ENCODE data around the gene HS6ST3. TPM values are rescaled to one million over a fixed set of nuclear protein-coding genes. Genes with fewer than 3 reads are reported as not detected.

HS6ST3 gene
- total and polyA plus RNA-seq, 2 experiments from 2014 or later: 0.11 TPM; not detected in 1

DNA sequence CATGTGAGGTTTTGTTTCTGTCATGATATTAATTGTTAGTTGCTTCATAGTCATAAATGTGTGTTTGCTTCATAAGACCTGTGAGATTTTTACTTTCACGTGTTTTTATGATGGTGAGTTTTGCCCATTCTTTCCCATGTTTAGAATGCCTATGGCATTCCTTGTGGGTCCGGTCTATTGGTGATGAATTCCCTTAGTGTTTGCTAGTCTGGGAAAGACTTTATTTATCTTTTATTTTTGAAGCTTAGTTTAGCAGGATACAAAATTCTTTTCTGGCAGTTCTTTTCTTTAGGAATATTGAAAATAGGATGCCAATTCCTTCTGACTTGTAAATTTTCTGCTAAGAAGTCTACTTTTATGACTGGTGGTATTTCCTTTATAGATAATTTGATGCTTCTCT lies 571.7 kb downstream of the HS6ST3 start:
- no peaks in the 10 kb centered on the region for H3K4me1 ChIP-seq (ENCODE audit: insufficient read depth)
- no peak overlapping the region for H2AFZ ChIP-seq
- no peak for DNase-seq
- in situ Hi-C loops (cut with MboI): no loop called here
- H3K36me3 ChIP-seq (ENCODE audit: low read depth): no peaks in the 10 kb centered on the region
- no peaks in the 10 kb centered on the region for H3F3A ChIP-seq (ENCODE audit: insufficient read depth)
- H3K9me2 ChIP-seq (ENCODE audit: insufficient read depth): no peaks in the 10 kb centered on the region
- no peak overlapping the region for H3K27ac ChIP-seq
- TF ChIP-seq EZH2phosphoT487 (IDR thresholded peaks at IDR 0.05; ENCODE audit: insufficient read depth, low read depth) (no peak), EZH2 (IDR thresholded peaks at IDR 0.05; ENCODE audit: insufficient read depth, poor library complexity, severe bottlenecking) (no peak)
- H3K4me3 ChIP-seq: no peak overlapping the region
- H3K9me3 ChIP-seq (ENCODE audit: low read depth): no peaks in the 10 kb centered on the region
- H3K9ac ChIP-seq: no peak overlapping the region
- H3K27me3 ChIP-seq (replicated peaks; ENCODE audit: insufficient read depth): no peaks in the 10 kb centered on the region
- no peaks in the 10 kb centered on the region for H4K20me1 ChIP-seq (ENCODE audit: insufficient read depth)
- 62 to 70% methylated on average over 2 of the region's 2 CpGs for WGBS, 2 experiments (ENCODE audit: low coverage in 1 of 2, low lambda C conversion rate in 2 of 2, missing lambda C conversion rate in 2 of 2)
- H3K4me2 ChIP-seq (ENCODE audit: unreplicated experiment): no peak overlapping the region
- H3K79me2 ChIP-seq (ENCODE audit: insufficient read depth): no peaks in the 10 kb centered on the region

DNA sequence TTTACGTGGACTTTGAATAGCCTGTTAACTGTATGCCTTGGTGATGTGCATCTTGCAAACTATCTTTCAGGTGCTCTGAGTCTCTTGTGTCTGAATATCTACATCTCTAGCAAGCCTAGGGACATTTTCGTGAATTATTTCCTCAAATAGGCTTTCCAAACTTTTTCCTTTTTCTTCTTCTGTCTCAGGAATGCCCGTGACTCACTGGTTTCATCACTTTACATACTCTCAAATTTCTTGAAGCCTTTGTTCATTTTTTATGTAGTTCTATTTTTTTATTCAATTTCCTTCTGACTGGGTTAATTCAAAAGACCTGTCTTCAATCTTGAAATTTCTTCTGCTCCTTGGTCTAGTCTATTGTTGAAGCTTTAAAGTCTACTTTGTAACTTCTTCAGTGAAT lies 572.1 kb downstream of the HS6ST3 start:
- Histone ChIP-seq H3K27ac (no peak overlapping the region), H2AFZ (no peak overlapping the region), H3K27me3 (replicated peaks; ENCODE audit: insufficient read depth) (no peaks in the 10 kb centered on the region), H3K79me2 (ENCODE audit: insufficient read depth) (no peaks in the 10 kb centered on the region), H3K4me2 (ENCODE audit: unreplicated experiment) (no peak overlapping the region), H3K36me3 (ENCODE audit: low read depth) (no peaks in the 10 kb centered on the region), H4K20me1 (ENCODE audit: insufficient read depth) (no peaks in the 10 kb centered on the region), H3K9me2 (ENCODE audit: insufficient read depth) (no peaks in the 10 kb centered on the region), H3K4me3 (no peak overlapping the region), H3K4me1 (ENCODE audit: insufficient read depth) (no peaks in the 10 kb centered on the region), H3K9ac (no peak overlapping the region), H3F3A (ENCODE audit: insufficient read depth) (no peaks in the 10 kb centered on the region), H3K9me3 (ENCODE audit: low read depth) (no peaks in the 10 kb centered on the region)
- WGBS, 2 experiments (ENCODE audit: low coverage in 1 of 2, low lambda C conversion rate in 2 of 2, missing lambda C conversion rate in 2 of 2): 49 to 64% methylated on average over 3 of the region's 3 CpGs
- in situ Hi-C loops (cut with MboI): no loop called here
- peak; percentile 8 for DNase-seq
- TF ChIP-seq EZH2phosphoT487 (IDR thresholded peaks at IDR 0.05; ENCODE audit: insufficient read depth, low read depth): no peak
- TF ChIP-seq EZH2 (IDR thresholded peaks at IDR 0.05; ENCODE audit: insufficient read depth, poor library complexity, severe bottlenecking): no peak

DNA sequence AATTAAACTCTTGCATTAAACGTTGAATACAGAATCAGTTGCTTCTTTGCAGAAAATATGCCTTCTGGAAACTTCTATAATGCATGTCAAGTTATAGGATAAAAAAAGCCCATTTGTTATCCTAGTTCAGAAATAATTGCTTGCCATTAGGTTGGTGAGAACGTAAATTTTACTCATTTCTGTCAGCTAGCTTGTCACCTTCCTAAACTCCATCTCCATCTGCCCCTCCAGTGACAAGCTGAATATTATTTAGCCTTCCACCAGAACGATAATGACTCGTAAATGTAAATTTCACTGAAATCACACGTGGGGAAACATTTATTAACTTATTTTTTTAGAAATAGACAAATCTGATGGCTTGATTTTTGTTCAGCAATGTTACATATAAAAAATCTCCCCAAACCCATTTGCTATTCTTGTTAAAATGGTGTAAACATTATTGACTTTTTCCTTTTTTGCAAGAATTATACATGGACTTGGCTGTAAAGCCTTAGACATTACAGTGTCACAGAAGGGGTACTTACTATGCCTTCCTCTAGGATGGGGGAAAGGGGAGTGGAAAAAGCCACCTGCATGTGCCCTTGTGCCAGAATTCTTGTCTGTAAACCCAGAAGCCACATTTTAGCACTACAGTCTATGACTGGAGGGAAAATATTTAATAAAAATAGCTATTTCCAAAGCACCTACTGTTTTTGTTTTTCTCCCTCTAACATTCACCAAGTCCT lies 577.5 kb downstream of the HS6ST3 start:
- Histone ChIP-seq H2AFZ (no peak overlapping the region), H4K20me1 (ENCODE audit: insufficient read depth) (no peaks in the 10 kb centered on the region), H3F3A (ENCODE audit: insufficient read depth) (no peaks in the 10 kb centered on the region), H3K79me2 (ENCODE audit: insufficient read depth) (no peaks in the 10 kb centered on the region), H3K4me3 (no peak overlapping the region), H3K27me3 (replicated peaks; ENCODE audit: insufficient read depth) (no peaks in the 10 kb centered on the region), H3K9me3 (ENCODE audit: low read depth) (no peaks in the 10 kb centered on the region), H3K27ac (no peak overlapping the region), H3K4me2 (ENCODE audit: unreplicated experiment) (no peak overlapping the region), H3K9me2 (ENCODE audit: insufficient read depth) (no peaks in the 10 kb centered on the region), H3K36me3 (ENCODE audit: low read depth) (no peaks in the 10 kb centered on the region), H3K9ac (no peak overlapping the region), H3K4me1 (ENCODE audit: insufficient read depth) (peaks cover 7% of the 10 kb centered on the region; the same call in 1 of the 2 replicates)
- no peak for DNase-seq
- WGBS, 2 experiments (ENCODE audit: low coverage in 1 of 2, low lambda C conversion rate in 2 of 2, missing lambda C conversion rate in 2 of 2): 39% methylated on average over 5 of the region's 5 CpGs
- TF ChIP-seq EZH2phosphoT487 (IDR thresholded peaks at IDR 0.05; ENCODE audit: insufficient read depth, low read depth) (no peak), EZH2 (IDR thresholded peaks at IDR 0.05; ENCODE audit: insufficient read depth, poor library complexity, severe bottlenecking) (no peak)
- in situ Hi-C loops (cut with MboI): no loop called here

DNA sequence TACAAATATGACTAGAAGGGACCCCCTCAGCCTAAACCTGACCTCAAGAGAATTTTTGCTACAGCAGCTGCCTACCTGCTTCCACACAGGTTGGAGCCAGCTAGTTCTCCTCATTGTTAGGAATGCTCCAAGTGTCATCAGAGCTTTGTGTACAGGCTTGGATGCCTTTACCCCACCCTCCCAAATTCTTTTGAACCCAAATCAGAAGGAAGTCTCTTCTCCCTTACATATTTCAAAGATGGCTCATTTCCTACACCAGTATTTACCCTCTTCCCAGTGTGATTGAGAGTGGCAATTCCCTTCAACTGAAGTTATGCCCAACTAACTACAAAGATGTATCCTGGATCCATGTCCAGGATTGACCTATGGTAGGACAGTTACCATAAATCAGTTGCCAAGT lies 581.2 kb downstream of the HS6ST3 start:
- peak; percentile 2 for DNase-seq
- Histone ChIP-seq H4K20me1 (ENCODE audit: insufficient read depth) (no peaks in the 10 kb centered on the region; the same call in 1 of the 2 replicates), H2AFZ (no peak overlapping the region), H3K9me3 (ENCODE audit: low read depth) (no peaks in the 10 kb centered on the region), H3K27ac (no peak overlapping the region), H3F3A (ENCODE audit: insufficient read depth) (no peaks in the 10 kb centered on the region), H3K4me1 (ENCODE audit: insufficient read depth) (peaks cover 7% of the 10 kb centered on the region; the same call in 1 of the 2 replicates), H3K4me2 (ENCODE audit: unreplicated experiment) (no peak overlapping the region), H3K79me2 (ENCODE audit: insufficient read depth) (no peaks in the 10 kb centered on the region), H3K27me3 (replicated peaks; ENCODE audit: insufficient read depth) (no peaks in the 10 kb centered on the region), H3K4me3 (no peak overlapping the region), H3K9ac (no peak overlapping the region), H3K9me2 (ENCODE audit: insufficient read depth) (no peaks in the 10 kb centered on the region), H3K36me3 (ENCODE audit: low read depth) (no peaks in the 10 kb centered on the region)
- TF ChIP-seq EZH2 (IDR thresholded peaks at IDR 0.05; ENCODE audit: insufficient read depth, poor library complexity, severe bottlenecking) (no peak), EZH2phosphoT487 (IDR thresholded peaks at IDR 0.05; ENCODE audit: insufficient read depth, low read depth) (no peak)
- in situ Hi-C loops (cut with MboI): no loop called here

DNA sequence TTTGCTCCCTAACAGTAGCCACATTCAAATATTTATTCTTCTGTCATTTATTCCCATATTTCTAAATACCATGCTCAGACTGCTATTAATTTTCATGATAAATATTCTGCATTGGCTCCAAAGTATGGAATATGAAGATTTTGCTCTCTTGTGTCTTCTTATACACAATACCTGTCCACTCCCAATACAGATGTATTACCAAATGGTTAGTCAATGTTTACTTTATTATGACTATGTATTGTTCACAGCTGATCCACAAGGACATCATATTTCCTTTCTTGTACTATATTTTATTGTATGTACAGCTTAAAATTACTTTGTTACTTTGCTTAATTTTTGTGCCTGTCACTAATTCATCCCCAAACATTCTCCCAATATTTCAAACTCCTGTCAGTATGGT lies 582.1 kb downstream of the HS6ST3 start:
- Histone ChIP-seq H3K4me2 (ENCODE audit: unreplicated experiment) (no peak overlapping the region), H3K9me2 (ENCODE audit: insufficient read depth) (no peaks in the 10 kb centered on the region), H3K27me3 (replicated peaks; ENCODE audit: insufficient read depth) (no peaks in the 10 kb centered on the region), H3F3A (ENCODE audit: insufficient read depth) (no peaks in the 10 kb centered on the region), H3K4me1 (ENCODE audit: insufficient read depth) (peaks cover 7% of the 10 kb centered on the region; the same call in 1 of the 2 replicates), H3K79me2 (ENCODE audit: insufficient read depth) (no peaks in the 10 kb centered on the region), H3K4me3 (no peak overlapping the region), H3K9ac (no peak overlapping the region), H4K20me1 (ENCODE audit: insufficient read depth) (no peaks in the 10 kb centered on the region; the same call in 1 of the 2 replicates), H3K9me3 (ENCODE audit: low read depth) (no peaks in the 10 kb centered on the region), H3K36me3 (ENCODE audit: low read depth) (no peaks in the 10 kb centered on the region), H2AFZ (no peak overlapping the region), H3K27ac (no peak overlapping the region)
- in situ Hi-C loops (cut with MboI): no loop called here
- no peak for TF ChIP-seq EZH2 (IDR thresholded peaks at IDR 0.05; ENCODE audit: insufficient read depth, poor library complexity, severe bottlenecking)
- no peak for TF ChIP-seq EZH2phosphoT487 (IDR thresholded peaks at IDR 0.05; ENCODE audit: insufficient read depth, low read depth)
- DNase-seq: no peak

Data from GM23248 (cell line).